CD4-positive, CD25-positive, alpha-beta regulatory T cell (primary cell): ENCODE results near the gene ARL14. TPM values are rescaled to one million over a fixed set of nuclear protein-coding genes. Genes with fewer than 3 reads are reported as not detected.

Experiments
- ATAC-seq, 2 donors: fragments of 150-1000 bp; cut with Tn5 transposase; one replicate each; pipeline ENCODE4 v1.10.0; 2021; ENCODE audit warnings: low read depth in 2 of 2, moderate number of reproducible peaks in 2 of 2, moderate library complexity in 1 of 2
- DNase-seq, 3 donors: peaks; one replicate each; pipeline versions ENCODE4 v3.0.0 to v3.0.0-alpha.2; 2012 to 2022; ENCODE audit warnings: mixed read lengths in 1 of 3
- H3K27ac ChIP-seq: one replicate; pipeline ENCODE4 v1.7.0; 2013; ENCODE audit warnings: mild to moderate bottlenecking, low read length; ENCODE audit not compliant: insufficient read depth, poor library complexity, severe bottlenecking
- H3K27me3 ChIP-seq: one replicate; pipeline ENCODE4 v1.7.0; 2013; ENCODE audit warnings: low read length; ENCODE audit not compliant: control insufficient read depth, insufficient read depth
- H3K36me3 ChIP-seq: one replicate; pipeline ENCODE4 v1.7.0; 2013; ENCODE audit warnings: mild to moderate bottlenecking, low read length, moderate library complexity; ENCODE audit not compliant: control insufficient read depth, insufficient read depth
- H3K4me1 ChIP-seq: 2 replicates; pipeline ENCODE4 v1.7.0; 2013; ENCODE audit warnings: mild to moderate bottlenecking, low read length; ENCODE audit not compliant: insufficient read depth, control insufficient read depth, poor library complexity, severe bottlenecking
- H3K4me3 ChIP-seq: one replicate; pipeline ENCODE4 v1.7.0; 2013; ENCODE audit warnings: low read depth, mild to moderate bottlenecking, low read length, moderate library complexity
- H3K9me3 ChIP-seq, 2 experiments: 1 replicate in 1 of 2; 2 replicates in 1 of 2; pipeline ENCODE4 v1.7.0; 2013; ENCODE audit warnings: low read length in 2 of 2, mild to moderate bottlenecking in 1 of 2, moderate library complexity in 1 of 2; ENCODE audit not compliant: control insufficient read depth in 2 of 2
- H3K27ac Mint-ChIP-seq, 3 donors: one replicate each; pipeline ENCODE4 v1.8.0; 2020 to 2022; ENCODE audit warnings: mild to moderate bottlenecking in 3 of 3, mixed read lengths in 3 of 3, moderate library complexity in 2 of 3
- H3K27me3 Mint-ChIP-seq: one replicate; pipeline ENCODE4 v1.8.0; 2022; ENCODE audit warnings: mild to moderate bottlenecking, mixed read lengths
- H3K36me3 Mint-ChIP-seq: one replicate; pipeline ENCODE4 v1.8.0; 2020; ENCODE audit warnings: mixed read lengths
- H3K4me1 Mint-ChIP-seq, 4 donors: one replicate each; pipeline ENCODE4 v1.8.0; 2020 to 2022; ENCODE audit warnings: mixed read lengths in 4 of 4, mild to moderate bottlenecking in 1 of 4
- H3K4me3 Mint-ChIP-seq, 4 donors: one replicate each; pipeline ENCODE4 v1.8.0; 2020 to 2022; ENCODE audit warnings: mild to moderate bottlenecking in 4 of 4, mixed read lengths in 4 of 4, moderate library complexity in 3 of 4
- H3K9me3 Mint-ChIP-seq, 7 donors: one replicate each; pipeline ENCODE4 v1.8.0; 2020 to 2022; ENCODE audit warnings: mixed read lengths in 7 of 7, mild to moderate bottlenecking in 3 of 7, moderate library complexity in 2 of 7
- polyA plus RNA-seq, 4 donors: library from polyadenylated mRNA; unstranded; fragments of 300-500 nt; fragmentation: Illumina TruSeq; gene quantifications; one replicate each; pipeline ENCODE4 v1.2.3, GENCODE V29; 2021
- total RNA-seq: library from RNA; stranded (reverse); gene quantifications from one replicate; pipeline ENCODE4 v1.2.3, GENCODE V29; 2022

ARL14 gene
- total RNA-seq (not detected), polyA plus RNA-seq (not detected)

DNA sequence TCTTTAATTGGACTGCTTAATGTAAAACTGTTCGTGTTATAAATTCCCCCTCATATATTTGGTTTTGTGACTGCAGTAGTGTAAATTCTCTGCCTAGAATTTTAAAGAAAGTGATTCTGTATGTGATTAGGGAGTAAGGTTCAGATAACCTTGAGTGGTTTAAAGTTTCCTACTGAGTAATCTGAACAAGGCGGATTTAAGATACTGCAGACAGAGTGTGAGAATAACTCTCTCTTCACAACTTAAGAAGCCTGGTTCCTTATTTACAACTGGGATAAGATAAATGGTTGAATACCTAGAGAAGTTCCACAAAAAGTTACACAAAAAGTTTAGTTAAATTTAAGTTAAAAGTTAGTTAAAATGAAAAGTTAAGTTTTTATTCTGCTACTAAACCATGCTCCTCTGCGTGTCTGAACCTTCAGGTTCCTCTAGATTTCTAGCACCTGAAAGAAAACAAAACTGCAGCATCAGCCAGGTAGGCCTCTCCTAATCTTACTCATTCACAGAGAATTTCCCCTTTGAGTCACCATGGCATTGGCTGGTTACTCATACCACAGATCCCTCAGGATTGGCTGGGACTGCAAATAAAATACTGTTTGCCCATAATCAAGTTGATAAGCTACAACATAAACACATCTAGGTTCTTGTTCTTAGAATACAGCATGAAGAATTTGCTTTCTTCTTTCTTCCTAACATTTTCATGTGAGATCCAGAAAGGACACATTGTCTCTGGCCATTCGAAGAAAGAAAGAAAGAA lies at the start of gene ARL14:
Gene ARL14 (plus strand): TSS at position 614 of the 757 bp plus-strand sequence. CDS start 187 bp downstream, outside the sequence.
- Mint-ChIP-seq H3K36me3 (no peaks in the 10 kb centered on the region), H3K9me3 (no peaks in the 10 kb centered on the region), H3K27ac (no peak within 1 kb of the TSS), H3K4me1 (no peaks in the 10 kb centered on the region), H3K27me3 (peaks cover 7% of the 10 kb centered on the region), H3K4me3 (no peak within 1 kb of the TSS)
- Histone ChIP-seq H3K27ac (no peak within 1 kb of the TSS), H3K4me1 (no peaks in the 10 kb centered on the region), H3K36me3 (no peaks in the 10 kb centered on the region), H3K27me3 (peaks cover 3% of the 10 kb centered on the region), H3K9me3 (no peaks in the 10 kb centered on the region), H3K4me3 (no peak within 1 kb of the TSS)
- DNase-seq (no peak), ATAC-seq (no peak)

DNA sequence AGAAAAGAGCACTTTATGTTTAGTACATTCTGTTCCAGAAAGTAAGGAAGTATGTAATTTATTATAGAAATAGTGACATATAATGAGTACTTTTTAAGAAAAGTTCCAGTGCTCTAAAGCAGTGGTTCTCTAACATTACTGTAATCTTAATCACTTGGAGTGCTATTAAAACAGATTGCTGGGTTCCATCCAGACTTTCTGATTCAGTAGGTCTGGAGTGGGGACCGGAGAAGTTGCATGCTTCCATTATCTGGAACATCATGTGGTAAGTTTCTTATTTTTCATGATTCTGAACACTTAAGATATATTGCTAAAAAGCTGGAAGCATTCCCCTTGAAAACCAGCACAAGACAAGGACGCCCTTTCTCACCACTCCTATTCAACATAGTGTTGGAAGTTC lies 47.5 kb upstream of the ARL14 start:
- Histone ChIP-seq H3K4me1 (no peaks in the 10 kb centered on the region), H3K27ac (no peak overlapping the region), H3K9me3 (no peaks in the 10 kb centered on the region), H3K27me3 (peaks cover 5% of the 10 kb centered on the region), H3K4me3 (no peak overlapping the region), H3K36me3 (no peaks in the 10 kb centered on the region)
- Mint-ChIP-seq H3K4me1 (no peaks in the 10 kb centered on the region), H3K27ac (no peak overlapping the region), H3K27me3 (peaks cover 20% of the 10 kb centered on the region), H3K36me3 (no peaks in the 10 kb centered on the region), H3K4me3 (no peak overlapping the region), H3K9me3 (peaks cover 0 to 6% (median 0%) of the 10 kb centered on the region in 7 donors)
- ATAC-seq (no peak), DNase-seq (no peak)

DNA sequence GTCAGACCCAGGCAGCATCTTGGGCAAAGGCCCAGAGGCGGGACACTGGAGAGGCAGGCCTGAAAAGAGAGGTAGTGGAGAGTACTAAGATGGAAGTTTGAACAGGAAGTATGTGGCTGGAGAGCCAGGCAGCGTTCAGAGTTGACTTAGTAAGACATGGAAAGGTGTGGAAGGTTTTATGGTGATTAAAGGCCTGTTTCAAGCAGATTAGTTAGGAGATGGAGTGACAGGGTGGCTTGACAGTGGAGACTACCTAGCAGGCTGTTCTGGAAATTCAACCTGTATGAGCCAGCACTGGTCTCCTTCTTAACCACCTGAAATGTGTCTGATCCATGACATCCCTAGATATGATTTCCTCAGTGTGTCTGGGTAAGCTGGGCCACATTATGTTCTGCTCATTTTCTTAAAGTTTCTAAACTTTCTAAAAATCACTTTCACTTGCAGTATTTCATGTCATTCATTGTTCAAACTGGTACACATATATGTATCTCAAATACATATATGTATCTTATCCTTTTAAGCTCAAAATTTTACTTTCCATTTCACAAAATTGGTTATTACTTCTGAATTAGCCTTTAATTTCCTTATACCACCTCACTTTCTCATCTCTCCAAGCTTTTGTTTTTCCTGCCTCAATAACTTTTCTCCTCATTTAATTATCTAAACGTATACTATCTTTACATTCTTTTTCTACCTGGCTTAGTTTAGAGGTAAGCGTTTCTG lies 43.4 kb upstream of the ARL14 start:
- Histone ChIP-seq H3K27me3 (peaks cover 2% of the 10 kb centered on the region), H3K27ac (no peak overlapping the region), H3K36me3 (no peaks in the 10 kb centered on the region), H3K4me3 (no peak overlapping the region), H3K9me3 (no peaks in the 10 kb centered on the region), H3K4me1 (no peaks in the 10 kb centered on the region)
- Mint-ChIP-seq H3K27me3 (peaks cover 18% of the 10 kb centered on the region), H3K27ac (no peak overlapping the region), H3K4me3 (no peak overlapping the region), H3K4me1 (no peaks in the 10 kb centered on the region), H3K36me3 (no peaks in the 10 kb centered on the region), H3K9me3 (peaks cover 0 to 5% (median 0%) of the 10 kb centered on the region in 7 donors)
- DNase-seq: no peak
- ATAC-seq: no peak

DNA sequence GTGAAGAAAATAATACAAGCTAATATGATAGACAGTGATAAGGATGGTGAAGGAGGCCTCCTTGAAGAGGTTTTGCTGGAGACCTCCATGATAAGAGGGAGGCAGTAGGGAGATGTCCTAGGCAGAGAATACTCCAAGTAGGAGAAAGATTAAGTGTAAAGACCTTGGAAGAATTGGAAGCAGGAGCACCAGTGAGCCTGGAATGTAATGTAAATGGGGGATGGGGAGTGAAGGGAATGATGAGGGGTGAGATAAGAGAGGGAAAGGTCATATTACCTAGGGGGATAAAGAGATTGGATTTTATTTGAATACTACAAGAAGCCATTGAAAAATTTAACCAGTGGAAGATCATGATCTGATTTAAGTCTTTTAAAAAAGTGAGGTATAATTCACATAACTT lies 41.7 kb upstream of the ARL14 start:
- no peaks in the 10 kb centered on the region for H3K4me1 ChIP-seq
- no peak overlapping the region for H3K4me3 Mint-ChIP-seq
- ATAC-seq: no peak
- no peak overlapping the region for H3K27ac Mint-ChIP-seq
- H3K4me1 Mint-ChIP-seq: no peaks in the 10 kb centered on the region
- H3K27me3 ChIP-seq: peaks cover 2% of the 10 kb centered on the region
- no peak for DNase-seq
- no peak overlapping the region for H3K4me3 ChIP-seq
- H3K27ac ChIP-seq: no peak overlapping the region
- peaks cover 15% of the 10 kb centered on the region for H3K27me3 Mint-ChIP-seq
- H3K36me3 ChIP-seq: no peaks in the 10 kb centered on the region
- H3K9me3 Mint-ChIP-seq: peaks cover 0 to 3% (median 0%) of the 10 kb centered on the region in 7 donors
- H3K36me3 Mint-ChIP-seq: no peaks in the 10 kb centered on the region
- H3K9me3 ChIP-seq: no peaks in the 10 kb centered on the region

DNA sequence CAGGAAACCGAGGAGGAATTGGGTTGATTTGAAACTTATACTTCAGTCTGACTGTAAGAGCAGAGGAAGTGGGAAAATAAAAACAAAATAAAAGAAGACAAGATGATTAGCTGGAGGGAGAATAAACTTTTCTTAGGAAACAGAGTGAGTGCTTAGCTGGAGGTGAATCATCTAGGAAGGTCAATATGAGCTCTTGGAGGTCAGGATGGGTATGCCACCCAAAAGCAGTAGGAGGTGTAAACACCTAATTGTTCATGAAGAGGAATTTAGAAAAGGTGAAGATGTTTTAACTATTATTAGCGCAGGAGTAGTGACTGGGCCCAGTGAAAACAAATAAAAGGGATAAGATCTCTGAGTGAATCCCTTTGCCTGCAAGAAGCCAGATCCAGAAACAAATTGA lies 39.9 kb upstream of the ARL14 start:
- H3K4me1 Mint-ChIP-seq: no peaks in the 10 kb centered on the region
- H3K9me3 Mint-ChIP-seq: peaks cover 0 to 3% (median 0%) of the 10 kb centered on the region in 7 donors
- peaks cover 2% of the 10 kb centered on the region for H3K27me3 ChIP-seq
- ATAC-seq (no peak), DNase-seq (no peak)
- H3K4me3 Mint-ChIP-seq: no peak overlapping the region
- no peaks in the 10 kb centered on the region for H3K4me1 ChIP-seq
- no peak overlapping the region for H3K27ac Mint-ChIP-seq
- H3K4me3 ChIP-seq: no peak overlapping the region
- H3K27me3 Mint-ChIP-seq: peaks cover 10% of the 10 kb centered on the region
- no peaks in the 10 kb centered on the region for H3K36me3 Mint-ChIP-seq
- no peaks in the 10 kb centered on the region for H3K36me3 ChIP-seq
- H3K27ac ChIP-seq: no peak overlapping the region
- no peaks in the 10 kb centered on the region for H3K9me3 ChIP-seq

DNA sequence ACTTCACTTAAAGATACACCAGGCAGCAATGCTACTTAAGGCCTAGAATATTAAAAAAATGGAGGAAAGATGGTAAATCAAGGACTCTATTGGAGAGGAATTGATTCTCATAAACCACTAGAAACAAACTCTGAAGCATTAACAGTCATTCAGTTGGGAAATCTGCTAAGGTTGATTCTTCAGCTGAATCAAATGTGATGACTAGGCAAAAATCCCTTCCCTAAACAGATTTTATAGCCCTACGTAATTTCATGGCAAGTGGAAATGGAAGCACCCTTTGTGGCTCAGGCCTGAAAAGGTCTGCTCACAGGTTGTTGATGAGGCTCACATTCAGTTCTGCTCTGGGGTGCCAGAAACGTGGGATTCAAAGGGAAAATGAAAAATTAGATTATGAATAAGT lies 38.8 kb upstream of the ARL14 start:
- H3K36me3 Mint-ChIP-seq: no peaks in the 10 kb centered on the region
- DNase-seq (no peak), ATAC-seq (no peak)
- peaks cover 0 to 3% (median 0%) of the 10 kb centered on the region in 7 donors for H3K9me3 Mint-ChIP-seq
- no peak overlapping the region for H3K27ac Mint-ChIP-seq
- no peaks in the 10 kb centered on the region for H3K4me1 Mint-ChIP-seq
- no peaks in the 10 kb centered on the region for H3K36me3 ChIP-seq
- no peak overlapping the region for H3K27ac ChIP-seq
- H3K27me3 ChIP-seq: peaks cover 2% of the 10 kb centered on the region
- H3K4me3 Mint-ChIP-seq: no peak overlapping the region
- no peaks in the 10 kb centered on the region for H3K9me3 ChIP-seq
- no peak overlapping the region for H3K4me3 ChIP-seq
- H3K4me1 ChIP-seq: no peaks in the 10 kb centered on the region
- H3K27me3 Mint-ChIP-seq: peaks cover 10% of the 10 kb centered on the region

DNA sequence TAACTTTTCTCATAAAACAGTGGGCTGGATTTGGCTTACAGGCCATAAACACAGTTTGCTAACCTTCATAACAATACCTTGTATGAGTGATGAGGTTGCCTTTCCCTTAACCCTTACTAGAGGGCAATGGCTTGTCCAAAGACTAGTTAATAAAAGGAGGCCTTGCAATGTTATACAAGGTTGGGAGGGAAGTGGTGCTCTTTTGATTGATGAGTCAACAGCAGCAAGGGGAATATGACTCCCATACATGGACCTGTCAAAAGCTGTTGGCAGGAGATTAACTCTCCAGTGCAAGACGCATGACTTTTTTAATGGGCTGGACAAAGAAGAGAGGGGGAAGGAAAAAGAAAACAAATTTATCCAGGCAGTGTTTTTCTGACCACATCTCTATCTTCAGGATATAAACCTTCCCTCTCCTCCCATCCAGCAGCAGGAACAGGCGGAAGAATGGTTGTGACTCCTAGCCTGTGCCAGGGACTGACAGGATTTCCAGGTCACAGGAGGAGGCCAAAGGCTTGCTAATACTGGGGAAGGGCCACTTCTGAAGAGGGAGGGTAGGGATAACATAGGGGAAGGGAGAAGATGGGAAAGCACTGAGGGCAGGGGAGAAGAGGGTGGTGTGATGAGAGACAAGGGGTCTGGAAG lies 35.2 kb upstream of the ARL14 start:
- H3K4me3 Mint-ChIP-seq: no peak overlapping the region
- no peak for ATAC-seq

More for the DNA sequence above, 35.2 kb upstream of the ARL14 start:
- no peak overlapping the region for H3K4me3 ChIP-seq
- H3K4me1 Mint-ChIP-seq: no peaks in the 10 kb centered on the region
- H3K9me3 Mint-ChIP-seq: peaks cover 0 to 2% (median 0%) of the 10 kb centered on the region in 7 donors
- H3K9me3 ChIP-seq: no peaks in the 10 kb centered on the region
- H3K4me1 ChIP-seq: no peaks in the 10 kb centered on the region
- H3K27me3 Mint-ChIP-seq: peaks cover 10% of the 10 kb centered on the region
- no peak for DNase-seq
- no peaks in the 10 kb centered on the region for H3K36me3 Mint-ChIP-seq
- H3K36me3 ChIP-seq: no peaks in the 10 kb centered on the region
- H3K27ac ChIP-seq: no peak overlapping the region
- H3K27me3 ChIP-seq: no peaks in the 10 kb centered on the region
- no peak overlapping the region for H3K27ac Mint-ChIP-seq
